Breast epithelium (tissue), 3 donors: ENCODE data around the gene FGF10.

Experiments used
- POLR2A ChIP-seq: fragments of 450-650 bp; IDR thresholded peaks from one replicate; pipeline ENCODE4 v1.6.1; 2016; ENCODE audit warnings: antibody characterized with exemption, mild to moderate bottlenecking, moderate library complexity
- POLR2AphosphoS5 ChIP-seq, 3 donors: sonication (generic); formaldehyde crosslinking; IDR thresholded peaks; one replicate each; pipeline ENCODE4 v1.6.1; 2017; ENCODE audit warnings: antibody characterized with exemption in 3 of 3
- TF ChIP-seq, protein P1 (sequence below), 3 donors: fragments of 450-650 bp; IDR thresholded peaks; one replicate each; pipeline ENCODE4 v1.5.1; 2016 to 2017; ENCODE audit warnings: antibody characterized with exemption in 3 of 3, mild to moderate bottlenecking in 3 of 3, moderate library complexity in 3 of 3

DNA sequence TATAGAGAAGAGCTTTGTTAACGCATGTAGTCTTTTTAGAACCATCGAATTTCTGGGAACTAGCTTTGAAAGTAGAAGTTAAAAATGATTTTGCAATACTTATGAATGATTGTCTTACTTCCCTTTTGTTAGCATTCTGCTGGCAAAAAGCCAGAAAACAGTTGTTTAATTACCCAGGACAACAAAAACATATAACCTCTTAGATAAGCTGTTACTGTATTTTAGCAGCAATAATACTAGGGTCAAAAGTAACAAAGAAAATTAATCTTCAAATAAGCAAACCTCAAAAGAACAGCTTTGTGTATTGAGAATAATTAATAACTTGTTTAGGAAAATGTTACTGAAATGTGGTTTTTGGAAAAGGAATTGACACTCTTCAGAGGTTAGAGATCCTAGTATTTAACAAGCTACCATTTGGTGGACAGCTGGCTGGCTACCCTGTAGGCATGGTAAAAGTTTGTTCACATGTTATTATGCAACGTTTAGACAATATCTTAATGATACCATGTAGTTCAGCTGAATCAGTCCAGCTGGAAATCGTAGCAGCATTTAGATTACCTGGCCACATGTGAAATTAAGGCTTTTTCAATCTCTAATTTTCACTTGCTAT, 3.8 kb downstream of the FGF10 start:
- TF ChIP-seq, protein P1, sequence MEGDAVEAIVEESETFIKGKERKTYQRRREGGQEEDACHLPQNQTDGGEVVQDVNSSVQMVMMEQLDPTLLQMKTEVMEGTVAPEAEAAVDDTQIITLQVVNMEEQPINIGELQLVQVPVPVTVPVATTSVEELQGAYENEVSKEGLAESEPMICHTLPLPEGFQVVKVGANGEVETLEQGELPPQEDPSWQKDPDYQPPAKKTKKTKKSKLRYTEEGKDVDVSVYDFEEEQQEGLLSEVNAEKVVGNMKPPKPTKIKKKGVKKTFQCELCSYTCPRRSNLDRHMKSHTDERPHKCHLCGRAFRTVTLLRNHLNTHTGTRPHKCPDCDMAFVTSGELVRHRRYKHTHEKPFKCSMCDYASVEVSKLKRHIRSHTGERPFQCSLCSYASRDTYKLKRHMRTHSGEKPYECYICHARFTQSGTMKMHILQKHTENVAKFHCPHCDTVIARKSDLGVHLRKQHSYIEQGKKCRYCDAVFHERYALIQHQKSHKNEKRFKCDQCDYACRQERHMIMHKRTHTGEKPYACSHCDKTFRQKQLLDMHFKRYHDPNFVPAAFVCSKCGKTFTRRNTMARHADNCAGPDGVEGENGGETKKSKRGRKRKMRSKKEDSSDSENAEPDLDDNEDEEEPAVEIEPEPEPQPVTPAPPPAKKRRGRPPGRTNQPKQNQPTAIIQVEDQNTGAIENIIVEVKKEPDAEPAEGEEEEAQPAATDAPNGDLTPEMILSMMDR (IDR thresholded peaks at IDR 0.05): no peak
- no peak for TF ChIP-seq POLR2A
- TF ChIP-seq POLR2AphosphoS5 (IDR thresholded peaks at IDR 0.05): no peak
